Osteocyte (in vitro differentiated cells): ENCODE data around the gene CABP1. TPM values are rescaled to one million over a fixed set of nuclear protein-coding genes. Genes with fewer than 3 reads are reported as not detected.

Experiments
- DNase-seq: peaks from one replicate; pipeline ENCODE4 v3.0.0; 2021; ENCODE audit warnings: mixed read lengths; ENCODE audit not compliant: unreplicated experiment; ENCODE audit errors: extremely low spot score
- H3K27ac Mint-ChIP-seq: one replicate; pipeline ENCODE4 v1.8.0; 2021; ENCODE audit warnings: mild to moderate bottlenecking, mixed read lengths; ENCODE audit not compliant: unreplicated experiment
- H3K27me3 Mint-ChIP-seq: one replicate; pipeline ENCODE4 v1.8.0; 2021; ENCODE audit warnings: mixed read lengths; ENCODE audit not compliant: unreplicated experiment
- H3K36me3 Mint-ChIP-seq: one replicate; pipeline ENCODE4 v1.8.0; 2021; ENCODE audit warnings: mixed read lengths; ENCODE audit not compliant: unreplicated experiment
- H3K4me1 Mint-ChIP-seq: one replicate; pipeline ENCODE4 v1.8.0; 2021; ENCODE audit warnings: mixed read lengths; ENCODE audit not compliant: unreplicated experiment
- H3K4me3 Mint-ChIP-seq: one replicate; pipeline ENCODE4 v1.8.0; 2021; ENCODE audit warnings: mild to moderate bottlenecking, moderate library complexity, mixed read lengths; ENCODE audit not compliant: unreplicated experiment
- H3K9me3 Mint-ChIP-seq: one replicate; pipeline ENCODE4 v1.8.0; 2021; ENCODE audit warnings: mixed read lengths; ENCODE audit not compliant: unreplicated experiment
- total RNA-seq: library from RNA; stranded (reverse); gene quantifications from 2 replicates; pipeline ENCODE4 v1.2.1, GENCODE V29; 2021
- TF ChIP-seq, protein P1 (sequence below): fragments of 200-600 bp; sonication (generic); IDR thresholded peaks from 2 replicates; pipeline ENCODE4 v1.5.0; 2021; ENCODE audit warnings: antibody characterized with exemption, mild to moderate bottlenecking, moderate library complexity

CABP1 gene
- total RNA-seq, 1 donor from 2014 or later: not detected

DNA sequence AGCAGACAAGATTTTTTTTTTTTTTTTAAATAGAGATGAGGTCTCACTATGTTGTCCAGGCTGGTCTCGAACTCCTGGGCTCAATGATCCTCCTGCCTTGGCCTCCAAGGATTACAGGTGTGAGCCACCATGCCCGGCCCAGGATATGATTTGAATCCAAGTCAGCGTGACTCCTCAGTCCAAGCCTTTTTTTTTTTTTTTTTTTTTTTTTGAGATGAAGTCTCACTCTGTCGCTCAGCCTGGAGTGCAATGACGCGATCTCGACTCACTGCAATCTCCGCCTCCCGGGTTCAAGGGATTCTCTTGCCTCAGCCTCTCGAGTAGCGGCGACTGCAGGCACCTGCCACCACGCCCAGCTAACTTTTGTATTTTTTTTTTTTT is 6.9 kb downstream of the CABP1 start:
- no peaks in the 10 kb centered on the region for H3K36me3 Mint-ChIP-seq
- no peaks in the 10 kb centered on the region for H3K9me3 Mint-ChIP-seq
- H3K4me1 Mint-ChIP-seq: peaks cover 6% of the 10 kb centered on the region
- peaks cover 52% of the 10 kb centered on the region for H3K27me3 Mint-ChIP-seq
- DNase-seq: no peak
- TF ChIP-seq, protein P1, sequence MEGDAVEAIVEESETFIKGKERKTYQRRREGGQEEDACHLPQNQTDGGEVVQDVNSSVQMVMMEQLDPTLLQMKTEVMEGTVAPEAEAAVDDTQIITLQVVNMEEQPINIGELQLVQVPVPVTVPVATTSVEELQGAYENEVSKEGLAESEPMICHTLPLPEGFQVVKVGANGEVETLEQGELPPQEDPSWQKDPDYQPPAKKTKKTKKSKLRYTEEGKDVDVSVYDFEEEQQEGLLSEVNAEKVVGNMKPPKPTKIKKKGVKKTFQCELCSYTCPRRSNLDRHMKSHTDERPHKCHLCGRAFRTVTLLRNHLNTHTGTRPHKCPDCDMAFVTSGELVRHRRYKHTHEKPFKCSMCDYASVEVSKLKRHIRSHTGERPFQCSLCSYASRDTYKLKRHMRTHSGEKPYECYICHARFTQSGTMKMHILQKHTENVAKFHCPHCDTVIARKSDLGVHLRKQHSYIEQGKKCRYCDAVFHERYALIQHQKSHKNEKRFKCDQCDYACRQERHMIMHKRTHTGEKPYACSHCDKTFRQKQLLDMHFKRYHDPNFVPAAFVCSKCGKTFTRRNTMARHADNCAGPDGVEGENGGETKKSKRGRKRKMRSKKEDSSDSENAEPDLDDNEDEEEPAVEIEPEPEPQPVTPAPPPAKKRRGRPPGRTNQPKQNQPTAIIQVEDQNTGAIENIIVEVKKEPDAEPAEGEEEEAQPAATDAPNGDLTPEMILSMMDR: no peak
- H3K4me3 Mint-ChIP-seq: no peak overlapping the region
- no peak overlapping the region for H3K27ac Mint-ChIP-seq

DNA sequence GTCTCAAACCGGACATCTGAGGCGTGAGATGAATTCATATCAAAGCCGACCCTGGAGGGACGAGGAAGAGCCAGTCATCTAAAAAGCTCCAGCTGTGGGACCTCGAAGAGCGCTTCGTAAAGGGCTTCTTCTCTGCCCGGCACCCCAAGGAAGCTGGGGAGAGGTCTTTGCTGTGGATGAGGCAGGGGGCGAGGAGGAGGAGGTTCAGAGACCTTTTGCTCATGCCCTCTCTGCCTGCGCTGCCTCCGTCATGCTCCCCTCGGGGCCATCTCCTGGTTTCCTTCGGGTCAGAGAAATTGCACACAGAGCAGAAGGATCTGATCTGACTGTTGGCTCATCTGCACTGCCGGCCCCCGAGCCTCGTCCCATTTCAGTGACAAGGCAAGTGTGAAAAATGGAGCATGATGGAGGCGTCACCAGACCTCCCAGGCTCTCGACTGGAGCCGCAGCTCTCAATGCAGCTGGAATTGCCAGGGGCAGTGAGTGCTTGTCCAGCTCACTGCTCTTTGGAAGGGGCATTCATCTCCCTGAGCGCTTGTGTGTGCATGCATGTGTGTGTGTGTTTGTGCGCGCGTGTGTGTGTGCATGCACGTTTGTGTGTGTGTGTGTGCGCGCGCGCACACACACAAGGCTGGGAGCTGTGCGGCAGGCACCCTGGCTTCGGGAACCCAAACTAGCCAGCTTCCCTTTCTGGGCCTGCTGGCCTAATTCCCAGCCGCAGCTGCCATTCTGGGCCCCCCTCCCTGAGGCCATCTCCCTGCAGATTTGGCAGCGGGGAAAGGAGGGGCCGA is 9.2 kb downstream of the CABP1 start:
- peaks cover 6% of the 10 kb centered on the region for H3K4me1 Mint-ChIP-seq
- H3K27me3 Mint-ChIP-seq: peaks cover 43% of the 10 kb centered on the region
- no peak overlapping the region for H3K27ac Mint-ChIP-seq
- TF ChIP-seq, protein P1: no peak
- peak overlapping the region; percentile 69 for H3K4me3 Mint-ChIP-seq
- DNase-seq: no peak
- no peaks in the 10 kb centered on the region for H3K9me3 Mint-ChIP-seq
- no peaks in the 10 kb centered on the region for H3K36me3 Mint-ChIP-seq

DNA sequence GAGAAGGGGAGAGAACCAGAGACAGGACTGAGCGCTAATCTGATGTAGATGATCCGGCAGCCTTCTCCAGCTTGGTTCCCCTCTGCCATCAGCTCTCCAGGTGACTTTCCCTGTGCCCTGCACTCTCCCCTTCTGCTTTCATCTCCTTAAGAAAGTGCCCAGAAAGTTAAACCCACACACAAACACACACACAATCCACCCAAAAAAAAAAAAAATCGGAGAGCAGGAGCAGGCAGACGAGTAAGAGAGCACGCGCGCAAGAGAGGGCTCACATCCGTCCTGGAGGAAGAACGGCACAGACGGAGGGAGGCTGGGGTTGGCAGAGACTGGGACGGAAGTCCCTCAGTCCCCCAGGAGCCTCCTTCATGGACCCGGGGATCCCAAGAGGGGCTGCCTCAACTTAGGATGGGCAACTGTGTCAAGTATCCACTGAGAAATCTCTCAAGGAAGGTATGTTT is 9.8 kb downstream of the CABP1 start:
- Mint-ChIP-seq H3K9me3 (no peaks in the 10 kb centered on the region), H3K27me3 (peaks cover 43% of the 10 kb centered on the region), H3K4me1 (peaks cover 6% of the 10 kb centered on the region), H3K36me3 (no peaks in the 10 kb centered on the region), H3K27ac (no peak overlapping the region), H3K4me3 (no peak overlapping the region)
- DNase-seq: no peak
- TF ChIP-seq, protein P1: no peak

GRCh38 chr12:120651821-120652220 is 11.4 kb downstream of the CABP1 start:
- DNase-seq: no peak
- Mint-ChIP-seq H3K27me3 (peaks cover 36% of the 10 kb centered on the region), H3K36me3 (no peaks in the 10 kb centered on the region), H3K9me3 (no peaks in the 10 kb centered on the region), H3K4me1 (peaks cover 6% of the 10 kb centered on the region), H3K27ac (no peak overlapping the region), H3K4me3 (no peak overlapping the region)
- TF ChIP-seq, protein P1: no peak

- Mint-ChIP-seq H3K4me1 (peaks cover 6% of the 10 kb centered on the region), H3K4me3 (no peak overlapping the region), H3K27me3 (peaks cover 38% of the 10 kb centered on the region), H3K9me3 (no peaks in the 10 kb centered on the region), H3K27ac (no peak overlapping the region), H3K36me3 (no peaks in the 10 kb centered on the region)
- TF ChIP-seq, protein P1: no peak
- no peak for DNase-seq
Observed at GRCh38 chr12:120652656-120653435, 12.4 kb downstream of the CABP1 start.
